HEK293 (cell line): ENCODE results near the gene TPM2.

Experiments used
- CTCF ChIA-PET: fragments of 350-600 bp; formaldehyde crosslinking; extraction: SDS; loops from one replicate; lab custom pipeline; 2021; ENCODE audit warnings: antibody characterized with exemption; lab: Yijun Ruan, JAX
- POLR2A ChIA-PET: fragments of 300-600 bp; formaldehyde crosslinking; extraction: SDS; loops from one replicate; lab custom pipeline; 2020; ENCODE audit warnings: antibody characterized with exemption, inconsistent platforms; lab: Yijun Ruan, JAX
- H3K27ac ChIP-seq: fragments of 200-500 bp; sonication (Bioruptor generic); 2 replicates; pipeline ENCODE4 v1.5.1; 2014; ENCODE audit warnings: low read depth, low read length, control low read depth, inconsistent platforms; ENCODE audit errors: extremely low read depth
- H3K36me3 ChIP-seq, 2 experiments: fragments of 200-500 bp in 1 of 2; sonication (Bioruptor generic) in 1 of 2; 1 replicate in 1 of 2; 2 replicates in 1 of 2; pipeline ENCODE4 v1.5.1; 2014 to 2017; ENCODE audit warnings: inconsistent platforms in 2 of 2, low read length in 2 of 2; ENCODE audit not compliant: control insufficient read depth in 2 of 2, insufficient read depth in 1 of 2
- H3K4me1 ChIP-seq: fragments of 200-500 bp; sonication (Bioruptor generic); 2 replicates; pipeline ENCODE4 v1.5.1; 2014; ENCODE audit warnings: mild to moderate bottlenecking, low read length, inconsistent platforms; ENCODE audit not compliant: control insufficient read depth, insufficient read depth
- H3K4me3 ChIP-seq: 2 replicates; pipeline ENCODE4 v1.5.1; 2011; ENCODE audit warnings: low read depth, mild to moderate bottlenecking, control low read depth, low read length, moderate library complexity
- H3K9me3 ChIP-seq: fragments of 200-500 bp; sonication (Bioruptor generic); 2 replicates; pipeline ENCODE4 v1.5.1; 2014; ENCODE audit warnings: low read depth, low read length, inconsistent platforms; ENCODE audit not compliant: control insufficient read depth, insufficient read depth
- EGR2 ChIP-seq: fragments of 450-650 bp; formaldehyde crosslinking; IDR thresholded peaks from 2 replicates; pipeline ENCODE4 v1.5.1; 2016; ENCODE audit warnings: low read depth, missing biosample characterization, missing genetic modification characterization
- GFI1B ChIP-seq: fragments of 450-650 bp; formaldehyde crosslinking; IDR thresholded peaks from 2 replicates; pipeline ENCODE4 v1.5.1; 2016; ENCODE audit warnings: missing biosample characterization, missing genetic modification characterization
- KLF1 ChIP-seq: fragments of 450-650 bp; formaldehyde crosslinking; IDR thresholded peaks from 2 replicates; pipeline ENCODE4 v1.5.1; 2016; ENCODE audit warnings: missing biosample characterization, missing genetic modification characterization
- KLF16 ChIP-seq: fragments of 450-650 bp; formaldehyde crosslinking; IDR thresholded peaks from 2 replicates; pipeline ENCODE4 v1.5.1; 2017; ENCODE audit warnings: missing biosample characterization, missing genetic modification characterization
- SP2 ChIP-seq: fragments of 450-650 bp; formaldehyde crosslinking; IDR thresholded peaks from 2 replicates; pipeline ENCODE4 v1.5.1; 2016; ENCODE audit warnings: missing biosample characterization, missing genetic modification characterization
- SP7 ChIP-seq: fragments of 450-650 bp; formaldehyde crosslinking; IDR thresholded peaks from 2 replicates; pipeline ENCODE4 v1.5.1; 2016; ENCODE audit warnings: missing biosample characterization, missing genetic modification characterization
- ZBTB20 ChIP-seq: fragments of 450-650 bp; formaldehyde crosslinking; IDR thresholded peaks from 2 replicates; pipeline ENCODE4 v1.5.1; 2016; ENCODE audit warnings: missing biosample characterization, missing genetic modification characterization
- ZBTB8A ChIP-seq: fragments of 450-650 bp; formaldehyde crosslinking; IDR thresholded peaks from 2 replicates; pipeline ENCODE4 v1.5.1; 2016; ENCODE audit warnings: missing biosample characterization, missing genetic modification characterization
- ZNF133 ChIP-seq: fragments of 450-650 bp; formaldehyde crosslinking; IDR thresholded peaks from 2 replicates; pipeline ENCODE4 v1.5.1; 2016; ENCODE audit warnings: missing biosample characterization, missing genetic modification characterization
- ZNF138 ChIP-seq: fragments of 450-650 bp; formaldehyde crosslinking; IDR thresholded peaks from 2 replicates; pipeline ENCODE4 v1.5.1; 2016; ENCODE audit warnings: missing biosample characterization, missing genetic modification characterization, borderline replicate concordance
- ZNF155 ChIP-seq: fragments of 450-650 bp; formaldehyde crosslinking; IDR thresholded peaks from 2 replicates; pipeline ENCODE4 v1.5.1; 2016; ENCODE audit warnings: missing biosample characterization, missing genetic modification characterization
- ZNF19 ChIP-seq: fragments of 450-650 bp; formaldehyde crosslinking; IDR thresholded peaks from 2 replicates; pipeline ENCODE4; 2016; ENCODE audit warnings: missing biosample characterization, missing genetic modification characterization, low read depth
- ZNF23 ChIP-seq: fragments of 450-650 bp; formaldehyde crosslinking; IDR thresholded peaks from 2 replicates; pipeline ENCODE4 v1.5.1; 2016; ENCODE audit warnings: missing biosample characterization, missing genetic modification characterization, borderline replicate concordance
- ZNF266 ChIP-seq: fragments of 450-650 bp; formaldehyde crosslinking; IDR thresholded peaks from 2 replicates; pipeline ENCODE4 v1.5.1; 2016; ENCODE audit warnings: missing biosample characterization, missing genetic modification characterization, low read depth
- ZNF324 ChIP-seq: fragments of 450-650 bp; formaldehyde crosslinking; IDR thresholded peaks from 2 replicates; pipeline ENCODE4 v1.5.1; 2016; ENCODE audit warnings: missing biosample characterization, missing genetic modification characterization
- ZNF341 ChIP-seq: fragments of 450-650 bp; formaldehyde crosslinking; IDR thresholded peaks from 2 replicates; pipeline ENCODE4; 2016; ENCODE audit warnings: low read depth, missing biosample characterization, missing genetic modification characterization
- ZNF354C ChIP-seq: fragments of 450-650 bp; formaldehyde crosslinking; IDR thresholded peaks from 2 replicates; pipeline ENCODE4 v1.5.1; 2016; ENCODE audit warnings: missing biosample characterization, missing genetic modification characterization, low read depth, borderline replicate concordance
- ZNF366 ChIP-seq: fragments of 450-650 bp; formaldehyde crosslinking; conservative IDR thresholded peaks from 2 replicates; pipeline ENCODE4 v1.5.1; 2016; ENCODE audit warnings: missing biosample characterization, missing genetic modification characterization
- ZNF37A ChIP-seq: fragments of 450-650 bp; IDR thresholded peaks from 2 replicates; pipeline ENCODE4 v1.5.1; 2018; ENCODE audit warnings: missing biosample characterization, missing genetic modification characterization
- ZNF426 ChIP-seq: fragments of 450-650 bp; formaldehyde crosslinking; IDR thresholded peaks from 2 replicates; pipeline ENCODE4 v1.5.1; 2017; ENCODE audit warnings: missing biosample characterization, missing genetic modification characterization, mild to moderate bottlenecking, inconsistent platforms, moderate library complexity
- ZNF529 ChIP-seq: fragments of 450-650 bp; formaldehyde crosslinking; IDR thresholded peaks from 2 replicates; pipeline ENCODE4 v1.5.1; 2017; ENCODE audit warnings: missing genetic modification characterization, missing biosample characterization; ENCODE audit not compliant: insufficient replicate concordance
- ZNF571 ChIP-seq: fragments of 450-650 bp; formaldehyde crosslinking; IDR thresholded peaks from 2 replicates; pipeline ENCODE4 v1.5.0; 2017; ENCODE audit warnings: missing biosample characterization, missing genetic modification characterization
- ZNF624 ChIP-seq: fragments of 450-650 bp; formaldehyde crosslinking; IDR thresholded peaks from 2 replicates; pipeline ENCODE4 v1.5.1; 2017; ENCODE audit warnings: missing biosample characterization, missing genetic modification characterization
- ZNF626 ChIP-seq: fragments of 450-650 bp; sonication (Bioruptor Pico); formaldehyde crosslinking; IDR thresholded peaks from 2 replicates; pipeline ENCODE4 v1.5.1; 2018; ENCODE audit warnings: missing biosample characterization, missing genetic modification characterization, inconsistent platforms
- ZNF747 ChIP-seq: fragments of 450-650 bp; formaldehyde crosslinking; IDR thresholded peaks from 2 replicates; pipeline ENCODE4 v1.5.1; 2016; ENCODE audit warnings: missing biosample characterization, missing genetic modification characterization
- ZNF785 ChIP-seq: fragments of 450-650 bp; formaldehyde crosslinking; IDR thresholded peaks from 2 replicates; pipeline ENCODE4 v1.5.1; 2016; ENCODE audit warnings: missing biosample characterization, missing genetic modification characterization
- TF ChIP-seq, protein P1 (sequence below): fragments of 450-650 bp; formaldehyde crosslinking; optimal IDR thresholded peaks from 2 replicates; pipeline ENCODE3; 2016; ENCODE audit warnings: missing biosample characterization, mild to moderate bottlenecking, missing genetic modification characterization
- TF ChIP-seq, protein P2 (sequence below): fragments of 450-650 bp; formaldehyde crosslinking; conservative IDR thresholded peaks from 2 replicates; pipeline ENCODE4 v1.5.1; 2016; ENCODE audit warnings: low read depth, missing biosample characterization, missing genetic modification characterization
- TF ChIP-seq, protein P3 (sequence below): fragments of 450-650 bp; formaldehyde crosslinking; IDR thresholded peaks from 2 replicates; pipeline ENCODE4 v1.5.1; 2016; ENCODE audit warnings: missing biosample characterization, missing genetic modification characterization
- TF ChIP-seq, protein P4 (sequence below): fragments of 450-650 bp; formaldehyde crosslinking; IDR thresholded peaks from 2 replicates; pipeline ENCODE4 v1.5.1; 2017; ENCODE audit warnings: missing biosample characterization, missing genetic modification characterization

Gene TPM2

DNA sequence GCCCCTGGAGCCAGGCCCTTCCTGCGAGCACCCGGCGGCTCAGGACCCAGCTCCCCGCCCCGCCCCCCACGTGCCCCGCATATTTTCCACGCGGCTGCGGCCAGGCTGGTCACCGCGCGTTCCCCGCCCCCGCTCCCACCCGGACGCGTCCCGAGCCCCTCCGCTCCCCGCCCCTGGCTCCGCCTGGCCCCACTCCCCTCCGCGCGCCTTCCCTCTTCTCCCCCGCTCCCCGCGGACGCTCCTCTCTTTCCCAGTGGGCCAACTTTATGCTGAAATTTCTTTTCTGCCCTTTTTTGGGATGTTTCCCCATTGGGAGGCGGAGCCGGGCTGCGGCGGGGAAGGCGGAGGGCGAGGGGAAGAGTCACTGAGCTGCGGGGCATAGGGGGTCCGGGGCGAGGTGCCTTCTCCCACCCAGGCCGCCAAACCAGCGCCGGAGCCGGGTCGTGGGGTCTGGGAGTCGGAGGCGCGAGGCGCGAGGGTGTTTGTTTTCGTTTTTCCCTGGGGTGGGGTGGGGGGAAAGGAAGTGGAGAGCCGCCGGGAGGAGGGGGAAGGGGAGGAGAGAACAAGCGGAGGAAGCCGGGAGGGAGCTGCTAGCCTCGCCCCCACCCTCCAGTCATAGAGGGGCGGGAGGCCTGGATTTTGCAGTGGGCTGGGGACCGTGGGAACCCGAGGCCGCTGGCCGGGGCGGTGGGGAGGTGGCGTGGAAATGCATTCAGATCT, 1.0 kb upstream of the TPM2 start:
- Histone ChIP-seq H3K9me3 (no peaks in the 10 kb centered on the region), H3K27ac (peak overlapping the region; percentile 56; the same call in 1 of the 2 replicates), H3K4me1 (peaks cover 3% of the 10 kb centered on the region; the same call in 1 of the 2 replicates), H3K4me3 (peak overlapping the region; percentile 58), H3K36me3 (peaks cover 0 to 2% of the 10 kb centered on the region in 2 experiments; a peak in 1 of 3 replicates)
- ChIA-PET CTCF (interaction anchor here (0.7 to 9.0 kb wide), 7 partner anchors 11 to 87 kb away, joined by 3 to 157 read pairs (median 3); partner anchors contain the start of genes ARHGEF39, CCDC107 and RMRP), POLR2A (interaction anchor here (0.6 to 2.9 kb wide), 15 partner anchors 10 to 1953 kb away, joined by 3 to 23 read pairs (median 5); partner anchors contain the start of genes ARHGEF39, CCDC107, CREB3 and HRCT1)
- TF ChIP-seq SP7 (no peak), ZNF571 (tag by site-specific recombination) (no peak), SP2 (tag by site-specific recombination) (peak; percentile 55), ZNF266 (no peak), ZNF426 (tag by site-specific recombination) (no peak), ZNF23 (tag by site-specific recombination) (no peak), ZBTB8A (peak; percentile 87), ZNF354C (no peak), ZNF626 (tag by site-specific recombination) (no peak), ZNF529 (no peak), ZNF785 (tag by site-specific recombination) (no peak), KLF16 (tag by site-specific recombination) (no peak), ZNF366 (tag by site-specific recombination) (peak; percentile 50; the same call in 1 of the 2 replicates), ZNF19 (tag by site-specific recombination) (no peak), ZBTB20 (no peak), ZNF341 (tag by site-specific recombination) (peak; percentile 39), EGR2 (tag by site-specific recombination) (peak; percentile 71), ZNF155 (tag by site-specific recombination) (no peak), KLF1 (tag by site-specific recombination) (no peak), ZNF133 (tag by site-specific recombination) (no peak), ZNF138 (no peak), ZNF747 (tag by site-specific recombination) (no peak), GFI1B (tag by site-specific recombination) (no peak), ZNF37A (tag by site-specific recombination) (no peak), ZNF624 (tag by site-specific recombination) (no peak), ZNF324 (tag by site-specific recombination) (no peak)
- TF ChIP-seq, protein P1, sequence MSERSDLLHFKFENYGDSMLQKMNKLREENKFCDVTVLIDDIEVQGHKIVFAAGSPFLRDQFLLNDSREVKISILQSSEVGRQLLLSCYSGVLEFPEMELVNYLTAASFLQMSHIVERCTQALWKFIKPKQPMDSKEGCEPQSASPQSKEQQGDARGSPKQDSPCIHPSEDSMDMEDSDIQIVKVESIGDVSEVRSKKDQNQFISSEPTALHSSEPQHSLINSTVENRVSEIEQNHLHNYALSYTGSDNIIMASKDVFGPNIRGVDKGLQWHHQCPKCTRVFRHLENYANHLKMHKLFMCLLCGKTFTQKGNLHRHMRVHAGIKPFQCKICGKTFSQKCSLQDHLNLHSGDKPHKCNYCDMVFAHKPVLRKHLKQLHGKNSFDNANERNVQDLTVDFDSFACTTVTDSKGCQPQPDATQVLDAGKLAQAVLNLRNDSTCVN: peak; percentile 63
- TF ChIP-seq, protein P2, sequence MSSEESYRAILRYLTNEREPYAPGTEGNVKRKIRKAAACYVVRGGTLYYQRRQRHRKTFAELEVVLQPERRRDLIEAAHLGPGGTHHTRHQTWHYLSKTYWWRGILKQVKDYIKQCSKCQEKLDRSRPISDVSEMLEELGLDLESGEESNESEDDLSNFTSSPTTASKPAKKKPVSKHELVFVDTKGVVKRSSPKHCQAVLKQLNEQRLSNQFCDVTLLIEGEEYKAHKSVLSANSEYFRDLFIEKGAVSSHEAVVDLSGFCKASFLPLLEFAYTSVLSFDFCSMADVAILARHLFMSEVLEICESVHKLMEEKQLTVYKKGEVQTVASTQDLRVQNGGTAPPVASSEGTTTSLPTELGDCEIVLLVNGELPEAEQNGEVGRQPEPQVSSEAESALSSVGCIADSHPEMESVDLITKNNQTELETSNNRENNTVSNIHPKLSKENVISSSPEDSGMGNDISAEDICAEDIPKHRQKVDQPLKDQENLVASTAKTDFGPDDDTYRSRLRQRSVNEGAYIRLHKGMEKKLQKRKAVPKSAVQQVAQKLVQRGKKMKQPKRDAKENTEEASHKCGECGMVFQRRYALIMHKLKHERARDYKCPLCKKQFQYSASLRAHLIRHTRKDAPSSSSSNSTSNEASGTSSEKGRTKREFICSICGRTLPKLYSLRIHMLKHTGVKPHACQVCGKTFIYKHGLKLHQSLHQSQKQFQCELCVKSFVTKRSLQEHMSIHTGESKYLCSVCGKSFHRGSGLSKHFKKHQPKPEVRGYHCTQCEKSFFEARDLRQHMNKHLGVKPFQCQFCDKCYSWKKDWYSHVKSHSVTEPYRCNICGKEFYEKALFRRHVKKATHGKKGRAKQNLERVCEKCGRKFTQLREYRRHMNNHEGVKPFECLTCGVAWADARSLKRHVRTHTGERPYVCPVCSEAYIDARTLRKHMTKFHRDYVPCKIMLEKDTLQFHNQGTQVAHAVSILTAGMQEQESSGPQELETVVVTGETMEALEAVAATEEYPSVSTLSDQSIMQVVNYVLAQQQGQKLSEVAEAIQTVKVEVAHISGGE (tag by site-specific recombination): 0 out of 2 replicates have a peak, but pooled peaks have one; percentile 17
- TF ChIP-seq, protein P3, sequence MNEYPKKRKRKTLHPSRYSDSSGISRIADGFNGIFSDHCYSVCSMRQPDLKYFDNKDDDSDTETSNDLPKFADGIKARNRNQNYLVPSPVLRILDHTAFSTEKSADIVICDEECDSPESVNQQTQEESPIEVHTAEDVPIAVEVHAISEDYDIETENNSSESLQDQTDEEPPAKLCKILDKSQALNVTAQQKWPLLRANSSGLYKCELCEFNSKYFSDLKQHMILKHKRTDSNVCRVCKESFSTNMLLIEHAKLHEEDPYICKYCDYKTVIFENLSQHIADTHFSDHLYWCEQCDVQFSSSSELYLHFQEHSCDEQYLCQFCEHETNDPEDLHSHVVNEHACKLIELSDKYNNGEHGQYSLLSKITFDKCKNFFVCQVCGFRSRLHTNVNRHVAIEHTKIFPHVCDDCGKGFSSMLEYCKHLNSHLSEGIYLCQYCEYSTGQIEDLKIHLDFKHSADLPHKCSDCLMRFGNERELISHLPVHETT (tag by site-specific recombination): no peak
- TF ChIP-seq, protein P4, sequence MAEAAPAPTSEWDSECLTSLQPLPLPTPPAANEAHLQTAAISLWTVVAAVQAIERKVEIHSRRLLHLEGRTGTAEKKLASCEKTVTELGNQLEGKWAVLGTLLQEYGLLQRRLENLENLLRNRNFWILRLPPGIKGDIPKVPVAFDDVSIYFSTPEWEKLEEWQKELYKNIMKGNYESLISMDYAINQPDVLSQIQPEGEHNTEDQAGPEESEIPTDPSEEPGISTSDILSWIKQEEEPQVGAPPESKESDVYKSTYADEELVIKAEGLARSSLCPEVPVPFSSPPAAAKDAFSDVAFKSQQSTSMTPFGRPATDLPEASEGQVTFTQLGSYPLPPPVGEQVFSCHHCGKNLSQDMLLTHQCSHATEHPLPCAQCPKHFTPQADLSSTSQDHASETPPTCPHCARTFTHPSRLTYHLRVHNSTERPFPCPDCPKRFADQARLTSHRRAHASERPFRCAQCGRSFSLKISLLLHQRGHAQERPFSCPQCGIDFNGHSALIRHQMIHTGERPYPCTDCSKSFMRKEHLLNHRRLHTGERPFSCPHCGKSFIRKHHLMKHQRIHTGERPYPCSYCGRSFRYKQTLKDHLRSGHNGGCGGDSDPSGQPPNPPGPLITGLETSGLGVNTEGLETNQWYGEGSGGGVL (tag by site-specific recombination): peak; percentile 97
